ENCODE data around the gene RALY.
"Not testable (repeated sequence)": the region's sequence is repeated elsewhere in the genome, so short reads cannot be mapped to it uniquely, and the experiment has no call there.

Gene RALY

DNA sequence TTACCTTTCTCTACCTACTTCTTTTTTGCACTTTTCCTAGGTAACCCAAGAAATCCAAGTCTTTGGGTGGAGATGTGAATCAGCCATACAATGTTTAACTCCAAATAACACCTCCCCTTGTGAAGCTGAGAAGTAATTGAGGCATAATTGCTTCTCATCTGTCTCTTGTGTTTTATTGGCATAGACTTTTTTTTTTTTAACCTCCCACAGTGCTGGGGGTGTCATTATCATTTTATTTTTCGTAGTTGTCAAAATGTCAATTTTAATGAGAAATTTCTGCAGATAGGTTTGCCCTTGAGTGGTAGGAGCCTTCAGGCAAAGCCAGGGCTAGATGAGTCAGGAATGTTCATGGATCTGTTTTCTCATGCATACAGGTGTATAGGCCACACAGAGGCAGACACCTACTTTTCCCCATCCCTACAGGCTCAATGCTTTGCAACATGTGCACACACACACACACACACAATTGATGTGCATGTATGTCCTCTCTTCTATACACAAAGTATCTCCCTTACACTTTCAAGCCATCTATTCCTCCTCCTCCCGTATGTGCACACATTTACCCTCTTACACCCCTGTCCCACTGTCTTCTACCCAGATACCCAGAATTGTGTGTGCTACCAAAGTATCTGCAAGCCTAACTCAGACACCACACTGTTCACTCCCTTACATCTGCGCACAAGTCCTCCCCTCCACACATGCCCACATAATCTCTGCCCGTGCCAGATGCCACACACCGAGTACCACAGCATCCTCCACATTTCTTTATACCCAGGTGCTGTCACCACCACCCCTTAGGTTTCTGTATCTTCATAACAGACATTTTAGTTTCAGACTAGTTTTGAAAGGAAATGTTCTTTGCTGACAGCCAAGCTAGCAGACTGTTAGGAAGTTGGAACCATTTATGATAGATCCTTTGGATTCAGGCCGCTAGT is 22.0 kb downstream of the RALY start:
- no peak for DNase-seq (ENCODE audit: low read depth in 2 of 2)

DNA sequence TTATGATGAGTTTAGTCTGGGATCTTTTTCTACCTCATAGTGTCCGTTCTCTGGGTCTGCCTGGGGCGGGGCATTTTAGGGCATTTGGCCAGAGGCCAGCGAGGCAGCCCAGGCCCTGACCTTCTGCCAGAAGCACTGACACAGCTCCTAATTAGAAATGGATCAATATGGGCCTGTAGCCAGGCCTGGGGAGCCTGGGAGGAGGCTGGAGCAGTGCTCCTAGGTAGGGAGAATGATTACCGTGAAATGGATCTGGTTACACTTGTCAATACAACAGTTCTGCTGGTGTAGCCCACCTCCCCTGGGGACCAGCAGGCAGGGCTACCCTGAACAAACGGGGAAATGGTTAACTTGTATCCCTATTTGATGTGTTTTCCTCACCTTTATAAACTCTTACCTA is 23.0 kb downstream of the RALY start:
- DNase-seq (ENCODE audit: low read depth in 2 of 2): no peak

DNA sequence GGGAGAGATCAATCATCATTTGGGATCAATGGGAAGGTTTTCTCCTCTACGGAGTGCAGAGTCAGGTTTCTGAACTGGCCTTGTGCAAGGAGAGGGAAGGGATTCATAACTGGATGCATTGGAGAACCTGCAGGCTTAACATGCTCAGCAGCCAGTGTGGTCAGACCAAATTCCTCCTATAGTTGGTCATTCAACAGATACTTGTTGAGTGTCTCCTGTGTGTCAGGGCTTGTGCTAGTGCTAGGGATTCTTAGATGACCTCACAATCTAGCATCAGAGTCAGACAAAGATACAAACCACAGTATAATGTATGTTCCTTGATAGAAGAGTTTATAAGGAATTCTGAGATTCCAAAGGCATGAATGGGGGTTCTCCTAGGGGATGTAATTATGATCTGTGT is 23.9 kb downstream of the RALY start:
- no peak for DNase-seq (ENCODE audit: low read depth in 2 of 2)

DNA sequence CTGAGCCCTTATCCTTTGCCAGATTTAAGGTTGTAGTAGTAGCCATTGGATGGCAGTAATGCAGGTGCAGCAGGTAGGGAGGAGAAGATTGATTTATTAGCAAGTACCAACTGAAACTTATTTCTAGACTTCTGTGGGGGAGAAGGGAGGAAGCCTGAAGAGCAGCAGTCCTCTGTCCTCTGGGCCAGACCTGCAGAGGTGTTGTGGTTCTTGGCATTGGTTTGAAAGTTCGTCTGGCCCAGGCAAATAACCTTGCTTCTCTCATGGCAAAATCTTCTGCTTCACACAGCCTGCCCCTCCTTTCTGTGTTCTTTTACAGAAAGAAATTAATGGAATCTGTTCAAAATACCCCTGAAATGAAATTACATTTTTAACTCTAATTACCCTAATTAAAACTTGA is 24.5 kb downstream of the RALY start:
- no peak for DNase-seq (ENCODE audit: low read depth in 2 of 2)

DNA sequence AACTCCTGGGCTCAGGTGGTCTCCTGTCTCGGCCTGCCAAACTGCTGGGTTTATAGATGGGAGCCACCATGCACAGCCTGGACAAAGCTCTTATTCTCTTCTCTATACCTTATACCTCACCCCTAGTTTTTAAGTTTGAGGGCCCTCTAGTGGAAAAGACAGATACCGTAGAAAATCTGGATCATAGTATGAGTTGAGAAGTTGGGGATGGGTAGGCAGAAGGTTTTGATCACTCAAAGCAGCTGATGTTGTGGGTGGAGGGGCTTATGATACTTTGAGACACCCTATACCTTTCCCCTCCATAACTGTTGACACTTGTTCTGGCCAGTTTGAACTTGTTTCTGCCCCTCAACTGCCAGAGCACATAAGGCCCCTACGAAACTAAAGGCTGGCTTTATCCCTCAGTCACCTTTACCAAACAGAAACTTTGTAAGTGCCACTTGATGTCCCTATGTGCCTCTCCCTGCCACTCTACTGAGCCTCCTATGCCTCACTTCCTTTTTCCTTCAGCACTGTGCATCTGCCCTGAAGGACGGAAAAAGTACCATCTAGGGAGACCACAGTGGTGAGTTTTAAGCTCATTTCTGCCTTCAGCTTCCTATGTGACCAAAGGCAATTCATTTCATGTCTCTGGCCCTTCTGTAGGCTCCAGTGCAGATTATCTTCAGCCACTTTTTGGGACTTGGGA is 28.6 kb downstream of the RALY start:
- DNase-seq (ENCODE audit: low read depth in 2 of 2): no peak

DNA sequence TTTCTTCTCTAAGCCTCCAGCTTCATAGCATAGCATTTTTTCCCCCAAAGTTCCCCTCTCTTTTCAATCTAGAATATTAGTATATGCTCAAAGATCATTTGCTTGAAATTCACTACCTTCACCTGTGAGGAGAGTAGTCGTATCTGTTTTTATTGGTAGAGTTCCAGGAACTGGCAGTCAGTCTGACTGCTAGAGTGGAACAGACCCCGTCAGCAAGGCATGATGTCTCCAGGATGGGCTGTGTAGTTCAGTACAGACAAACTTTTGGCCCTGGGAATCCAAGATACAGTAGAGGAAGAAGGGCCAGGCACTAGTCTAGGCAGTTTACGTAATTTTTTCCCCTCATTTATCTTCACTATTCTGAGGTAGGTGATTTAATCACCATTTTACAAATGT is 29.1 kb downstream of the RALY start:
- no peak for DNase-seq (ENCODE audit: low read depth in 2 of 2)

DNA sequence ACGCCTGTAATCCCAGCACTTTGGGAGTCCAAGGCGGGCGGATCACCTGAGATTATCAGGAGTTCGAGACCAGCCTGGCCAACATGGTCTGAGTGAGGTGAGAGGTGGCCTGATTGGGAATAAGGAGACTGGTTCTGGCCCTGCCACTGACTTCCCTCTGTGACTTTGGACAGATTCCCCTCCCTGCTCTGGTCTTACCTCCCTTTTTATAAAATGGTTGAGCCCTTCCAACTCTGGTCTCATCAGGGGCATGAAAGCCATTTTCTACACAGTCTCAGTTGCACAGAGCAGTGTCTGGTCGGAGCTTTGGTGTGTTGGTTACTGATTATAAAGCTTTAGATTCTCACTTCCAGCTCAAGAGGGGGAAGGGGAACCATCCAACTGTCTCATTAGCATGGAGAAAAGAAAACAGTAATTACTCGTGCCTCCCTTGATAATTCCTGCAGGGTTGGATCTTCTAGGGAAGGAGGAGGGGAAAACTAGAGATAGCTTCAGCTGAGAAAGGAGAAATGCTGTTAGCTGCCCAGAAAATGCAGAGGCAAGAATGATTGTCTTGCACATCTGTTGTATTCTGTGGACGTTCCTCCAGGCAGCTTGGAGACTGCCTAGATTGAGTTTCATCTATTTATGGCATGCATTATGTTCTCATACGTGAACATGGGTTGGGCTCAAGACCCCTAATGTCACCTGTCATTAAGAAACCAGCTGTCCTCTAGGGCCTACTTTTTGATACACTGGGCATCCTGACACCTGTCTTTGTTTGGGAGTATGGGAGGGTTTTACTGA is 30.4 kb downstream of the RALY start:
- no peak for DNase-seq (ENCODE audit: low read depth in 2 of 2)

DNA sequence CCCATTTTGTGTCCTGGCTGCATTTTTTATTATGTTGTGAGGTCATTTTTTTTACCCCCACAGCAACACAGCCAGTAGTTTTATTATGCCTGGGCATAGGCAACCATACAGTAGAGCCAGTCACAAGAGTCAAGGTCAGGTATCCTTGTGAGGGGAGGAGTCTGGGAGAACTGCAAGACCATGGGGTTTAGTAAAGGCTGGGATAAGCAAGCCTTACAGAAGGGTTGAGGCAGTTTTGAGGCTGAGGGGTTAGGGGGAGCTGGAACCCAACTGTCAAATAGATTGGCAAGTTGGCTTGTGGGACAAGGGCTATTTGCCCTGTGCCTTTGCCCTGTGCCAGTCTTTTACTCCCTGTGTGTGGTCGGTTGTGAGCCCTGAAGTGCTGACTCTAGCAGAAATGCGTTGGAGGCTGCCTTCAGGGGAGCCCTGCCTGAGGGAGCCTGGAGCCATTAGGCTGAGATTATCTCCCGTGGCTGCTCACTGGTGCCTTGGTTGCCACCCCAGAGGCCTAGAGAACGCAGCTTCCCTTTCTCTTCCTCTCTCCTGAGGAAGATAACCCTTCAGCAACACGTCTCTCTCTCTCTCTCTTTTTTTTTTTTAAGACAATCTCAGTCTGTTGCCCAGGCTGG is 31.1 kb downstream of the RALY start:
- no peak for DNase-seq (ENCODE audit: low read depth in 2 of 2)

DNA sequence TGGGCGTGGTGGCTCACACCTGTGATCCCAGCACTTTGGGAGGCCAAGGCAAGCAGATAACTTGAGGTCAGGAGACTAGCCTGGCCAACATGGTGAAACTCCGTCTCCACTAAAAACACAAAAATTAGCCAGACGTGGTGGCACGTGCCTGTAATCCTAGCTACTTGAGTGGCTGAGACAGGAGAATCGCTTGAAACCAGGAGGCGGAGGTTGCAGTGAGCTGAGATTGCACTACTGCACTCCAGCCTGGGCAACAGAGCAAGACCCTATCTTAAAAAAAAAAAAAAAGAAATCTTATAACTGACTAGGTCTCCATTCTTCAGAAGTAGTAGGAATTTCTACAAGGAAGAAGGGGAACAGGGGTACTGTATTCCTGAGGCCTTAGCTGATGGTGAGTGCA is 34.3 kb downstream of the RALY start:
- DNase-seq (ENCODE audit: low read depth in 2 of 2): not testable (repeated sequence)

DNA sequence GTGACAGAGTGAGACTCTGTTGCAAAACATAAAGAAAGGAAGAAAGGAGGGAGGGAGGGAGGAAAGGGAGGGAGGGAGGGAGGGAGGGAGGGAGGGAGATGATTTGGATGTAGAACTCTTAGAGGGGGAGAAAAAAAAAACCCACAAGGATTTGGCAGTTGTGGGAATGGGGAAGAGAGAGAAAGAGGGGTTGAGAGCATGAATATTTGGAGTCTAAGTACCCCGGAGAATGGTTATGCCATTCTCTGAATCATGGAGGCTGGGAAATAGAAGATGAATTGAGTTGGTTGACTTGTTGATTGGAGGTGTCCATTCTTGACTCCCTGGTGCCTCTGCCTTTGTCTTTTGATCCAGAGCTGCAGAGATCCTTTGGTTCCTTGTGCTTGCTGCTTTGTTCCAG is 35.7 kb downstream of the RALY start:
- no peak for DNase-seq (ENCODE audit: low read depth in 2 of 2)

DNA sequence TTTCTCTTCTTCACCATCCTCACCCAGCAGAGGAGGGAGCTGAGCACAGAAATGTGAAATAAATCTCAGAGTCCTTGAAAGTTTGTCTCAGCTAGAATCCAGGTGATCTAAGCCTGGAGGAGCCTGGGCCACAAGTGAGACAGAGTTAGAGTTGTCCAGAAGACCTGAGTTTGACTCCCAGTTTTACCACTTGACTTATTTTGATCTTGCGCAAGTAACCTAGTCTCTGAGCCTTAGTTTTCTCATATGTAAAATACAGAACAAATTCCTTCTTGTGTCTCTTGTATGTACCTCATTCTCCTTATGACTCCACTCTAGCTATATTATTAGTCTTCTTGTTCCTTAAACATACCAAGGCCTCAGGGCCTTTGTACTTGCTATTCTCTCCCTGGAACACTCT is 36.7 kb downstream of the RALY start:
- DNase-seq (ENCODE audit: low read depth in 2 of 2): no peak

DNA sequence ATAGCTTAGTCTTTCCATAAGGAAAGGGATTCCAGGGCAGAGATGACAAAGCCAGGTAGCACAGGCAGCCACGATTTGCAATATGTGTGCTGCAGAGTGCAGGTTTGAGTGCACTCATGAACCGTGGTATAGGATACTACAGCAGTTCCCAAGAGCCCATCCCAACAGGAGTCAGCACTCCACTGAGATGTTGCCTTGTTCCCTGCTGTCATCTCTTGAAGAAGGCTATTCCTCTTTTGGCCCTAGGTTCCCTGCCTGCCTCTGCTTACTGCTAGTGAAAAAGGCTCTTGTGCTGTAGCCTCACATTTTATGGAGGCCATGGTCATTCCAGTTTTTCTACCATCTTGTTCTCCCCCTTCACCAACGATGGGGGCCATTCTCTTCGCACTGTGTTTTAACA is 40.2 kb downstream of the RALY start:
- no peak for DNase-seq (ENCODE audit: low read depth in 2 of 2)

DNA sequence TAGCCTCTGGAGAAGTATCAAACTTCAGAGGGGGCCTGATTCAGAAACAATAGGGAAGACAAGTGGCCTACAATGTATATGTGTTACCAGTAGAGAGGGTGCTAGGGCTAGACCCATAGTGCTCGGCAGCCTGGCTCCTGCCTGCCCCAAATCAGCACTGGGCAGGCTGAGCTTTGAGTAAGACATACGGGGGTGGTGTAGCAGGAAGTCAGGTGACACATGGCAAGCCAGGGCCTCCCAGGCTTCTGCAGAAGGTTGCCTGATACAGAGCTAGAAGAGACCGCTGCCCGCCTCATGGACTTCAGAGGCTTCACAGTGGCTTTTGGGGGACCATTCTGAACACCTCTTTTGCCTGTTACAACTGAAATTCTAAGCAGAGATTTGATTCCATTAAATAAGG is 43.4 kb downstream of the RALY start:
- peak; percentile 37 to 43 for DNase-seq (ENCODE audit: low read depth in 2 of 2)

DNA sequence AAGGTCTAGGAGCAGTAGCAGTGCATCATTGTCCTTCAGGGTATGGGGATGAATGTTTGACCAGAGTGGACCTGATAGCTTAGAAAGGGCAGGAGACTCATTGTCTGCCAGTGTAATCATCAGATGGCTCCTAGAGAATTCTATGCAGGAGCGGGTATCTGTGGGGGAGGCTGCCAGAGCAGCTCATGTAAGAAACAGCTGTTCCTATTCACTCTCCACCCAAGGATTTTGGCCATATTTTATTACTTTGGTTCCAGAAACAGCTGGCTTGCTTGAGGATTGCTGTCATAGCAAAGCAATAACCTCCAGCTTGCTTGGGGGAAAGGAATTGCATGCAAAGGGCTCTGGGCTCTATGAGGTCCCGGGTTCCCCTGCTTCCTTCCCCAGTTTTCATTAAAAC is 44.1 kb downstream of the RALY start:
- DNase-seq (ENCODE audit: low read depth in 2 of 2): no peak

DNA sequence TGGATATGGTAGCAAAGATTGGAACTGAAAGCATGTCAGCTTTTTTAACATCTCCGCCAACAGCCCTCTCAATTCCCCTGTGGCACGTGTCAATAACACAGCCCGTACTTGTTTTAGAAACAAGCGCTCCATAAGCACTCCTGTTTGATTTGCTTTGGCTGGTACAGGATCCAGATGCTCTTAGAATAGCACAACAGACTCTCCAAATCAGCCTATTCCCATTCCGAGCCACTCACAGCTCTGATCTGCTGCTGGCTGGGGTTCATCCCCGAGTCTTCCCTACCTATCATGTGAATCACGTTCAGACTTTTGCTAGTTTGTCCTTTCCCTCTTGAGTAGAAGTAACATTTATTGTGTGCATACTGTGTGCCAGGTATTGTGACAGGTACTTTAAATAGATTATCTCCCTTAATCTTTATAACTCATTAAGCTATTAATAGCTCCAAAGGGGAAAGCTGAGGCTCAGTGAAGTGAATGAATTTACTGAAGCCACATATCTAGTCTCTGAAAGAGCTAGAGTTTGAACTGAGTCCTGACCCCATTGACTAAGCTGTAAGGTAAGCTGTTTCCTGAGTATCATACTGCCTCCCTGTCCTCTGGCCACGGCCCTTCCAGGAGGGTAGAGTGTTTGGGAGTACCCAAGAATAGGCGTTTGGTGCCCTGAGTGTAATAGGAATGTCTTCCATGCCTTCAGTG is 46.7 kb downstream of the RALY start:
- DNase-seq (ENCODE audit: low read depth in 2 of 2): no peak

DNA sequence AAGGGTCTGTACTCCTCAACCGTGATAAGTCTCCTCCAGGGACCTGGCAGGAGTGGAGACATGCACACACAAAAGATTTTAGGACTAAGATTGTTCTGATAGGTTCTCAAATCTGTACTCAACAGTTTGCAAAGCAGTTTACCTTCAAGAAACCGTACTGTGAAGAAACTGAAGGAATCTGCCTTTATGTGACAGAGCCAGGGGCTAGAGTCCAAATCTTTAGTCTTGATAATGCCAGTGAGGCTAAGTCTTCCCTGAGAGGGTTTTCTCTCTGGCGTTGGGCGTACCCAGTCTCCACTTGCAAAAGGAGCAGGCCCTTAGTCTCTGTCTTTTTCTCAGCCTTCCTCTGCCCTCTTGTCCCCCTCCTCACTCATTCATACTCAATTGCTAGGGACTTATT is 47.5 kb downstream of the RALY start:
- no peak for DNase-seq (ENCODE audit: low read depth in 2 of 2)

DNA sequence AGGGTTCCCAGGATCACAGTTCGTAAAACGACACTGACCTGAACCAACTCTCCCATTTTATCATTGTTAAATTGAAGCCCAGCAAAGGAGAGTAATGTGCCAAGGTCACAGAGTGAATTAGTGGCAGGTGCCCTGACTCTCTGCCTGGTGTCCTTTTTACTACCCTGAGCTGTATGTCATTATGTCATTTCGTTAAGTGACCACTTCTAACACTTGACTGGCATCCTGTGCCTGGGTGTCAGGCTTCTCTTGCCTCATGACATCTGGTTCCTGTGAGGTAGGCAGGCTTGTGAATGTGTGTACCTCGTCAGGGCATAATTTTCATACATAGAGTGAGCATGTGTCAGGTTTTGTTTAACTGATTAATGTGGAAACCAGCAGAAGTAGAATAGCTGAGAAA is 48.6 kb downstream of the RALY start:
- no peak for DNase-seq (ENCODE audit: low read depth in 2 of 2)

DNA sequence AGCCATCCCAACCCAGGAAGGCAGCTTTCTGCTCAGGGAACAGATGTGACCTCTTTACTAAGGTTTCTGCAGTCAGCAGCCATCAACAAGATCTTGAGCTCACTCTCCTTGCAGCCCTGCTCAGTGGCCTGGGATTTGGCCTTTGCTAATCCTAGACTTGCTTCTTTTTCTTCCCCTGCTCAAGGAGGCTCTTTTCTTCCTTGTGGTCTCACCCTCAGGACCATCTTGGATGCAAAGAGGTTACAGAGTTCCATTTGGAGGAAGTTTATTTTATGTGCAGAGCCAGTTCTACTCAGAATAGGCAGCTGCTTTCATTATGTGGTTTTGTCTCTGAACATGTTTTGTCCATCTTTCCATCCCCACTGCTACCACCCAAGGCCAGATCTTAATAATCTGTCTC is 49.3 kb downstream of the RALY start:
- DNase-seq (ENCODE audit: low read depth in 2 of 2): no peak

DNA sequence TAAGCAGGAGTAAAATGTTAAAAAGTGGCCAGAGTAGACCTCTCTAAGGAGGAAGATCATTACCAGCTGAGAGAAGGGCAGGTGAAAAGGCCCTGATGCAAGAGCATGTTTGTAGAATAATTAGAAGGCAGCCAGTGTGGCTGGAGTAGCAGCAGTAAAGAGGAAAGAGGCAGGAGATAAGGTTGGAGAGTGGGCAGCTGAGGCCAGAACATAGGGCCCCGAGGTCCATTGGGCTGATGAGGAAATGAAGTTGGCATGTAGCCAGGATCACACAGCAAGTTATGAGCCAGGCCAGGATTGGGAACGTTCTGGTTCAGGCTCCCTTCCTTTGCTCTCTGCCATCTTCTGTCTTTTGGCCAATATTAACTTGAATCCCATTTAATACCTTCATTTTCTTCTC is 51.6 kb downstream of the RALY start:
- no peak for DNase-seq (ENCODE audit: low read depth in 2 of 2)

DNA sequence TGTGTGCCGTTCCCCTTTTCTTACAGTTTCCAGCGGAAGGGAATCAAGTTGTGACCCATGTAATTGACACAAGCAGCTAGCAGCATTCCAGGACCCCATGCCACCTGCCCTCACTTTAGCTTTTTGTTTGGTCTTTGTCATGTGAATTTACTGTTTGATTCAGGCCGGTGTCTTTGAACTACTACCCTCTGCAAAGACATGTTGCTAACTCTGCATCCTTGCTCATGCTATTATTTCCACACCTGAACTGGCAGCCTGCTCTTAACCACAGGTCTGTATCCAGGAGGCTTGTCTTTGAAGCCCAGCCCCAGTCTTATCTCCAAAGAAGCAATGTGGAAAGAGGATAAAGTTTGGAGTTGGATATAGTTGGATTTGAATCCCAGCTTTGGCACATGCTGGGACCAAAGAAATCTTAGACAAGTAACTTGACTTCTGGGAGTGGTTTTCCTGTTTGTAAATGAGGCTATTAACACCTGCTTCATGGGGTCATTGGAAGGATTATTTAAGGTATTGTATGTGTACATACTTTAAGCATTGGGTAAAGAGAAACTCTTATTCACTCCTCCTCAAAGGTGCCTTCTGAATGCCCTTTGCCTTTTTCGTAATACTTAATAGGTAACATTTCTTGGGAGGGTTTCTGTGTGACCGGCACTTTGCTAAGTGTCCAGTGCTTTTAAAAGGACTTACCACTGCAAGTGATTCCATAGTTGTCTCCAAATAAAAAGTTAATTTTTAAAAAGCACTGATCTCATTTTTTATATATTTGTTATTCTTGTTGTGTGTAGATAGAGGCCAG is 52.4 kb downstream of the RALY start:
- no peak for DNase-seq (ENCODE audit: low read depth in 2 of 2)
